B cell (primary cell): ENCODE data around the gene RAPGEF5. TPM values are rescaled to one million over a fixed set of nuclear protein-coding genes. Genes with fewer than 3 reads are reported as not detected.

ENCODE experiments used
- ATAC-seq: fragments of 200-7000 bp; cut with Tn5 transposase; one replicate; pipeline ENCODE4 v1.10.0; 2021; ENCODE audit warnings: low read depth, mild to moderate bottlenecking, moderate number of reproducible peaks, moderate library complexity
- CTCF ChIA-PET: fragments of 350-600 bp; sonication (Branson Sonifier 250); formaldehyde crosslinking; loops from one replicate; lab custom pipeline; 2021; ENCODE audit warnings: antibody characterized with exemption, inconsistent platforms; lab: Charles Lee
- POLR2A ChIA-PET: fragments of 350-600 bp; sonication (Branson Sonifier 250); formaldehyde crosslinking; loops from one replicate; lab custom pipeline; 2021; ENCODE audit warnings: antibody characterized with exemption; lab: Charles Lee
- DNase-seq: peaks from one replicate; pipeline ENCODE4 v3.0.0; 2013
- H2AFZ ChIP-seq: 2 replicates; pipeline ENCODE4 v1.6.1; 2012; ENCODE audit warnings: mild to moderate bottlenecking, low read depth, low read length; ENCODE audit not compliant: insufficient read depth, poor library complexity, severe bottlenecking
- H3K27ac ChIP-seq, 2 donors: 1 replicate in 1 of 2; 2 replicates in 1 of 2; pipeline ENCODE4 v1.5.1; 2012 to 2013; ENCODE audit warnings: low read length in 2 of 2, mild to moderate bottlenecking in 2 of 2, moderate library complexity in 1 of 2
- H3K27me3 ChIP-seq, 4 experiments: fragments of 200-600 bp in 1 of 4; sonication (generic) in 1 of 4; replicated peaks in 1 of 4; 1 replicate in 2 of 4; 2 replicates in 2 of 4; pipeline versions ENCODE4 v1.6.1 to v1.7.0; 2013 to 2016; ENCODE audit warnings: low read length in 3 of 4, mild to moderate bottlenecking in 2 of 4, mixed read lengths in 1 of 4, moderate library complexity in 1 of 4; ENCODE audit not compliant: insufficient read depth in 4 of 4, control insufficient read depth in 3 of 4; ENCODE audit errors: control extremely low read depth in 1 of 4
- H3K36me3 ChIP-seq, 2 experiments: replicated peaks in 1 of 2; 1 replicate in 1 of 2; 2 replicates in 1 of 2; pipeline versions ENCODE4 v1.6.1 to v1.7.1; 2013; ENCODE audit warnings: low read length in 1 of 2; ENCODE audit not compliant: insufficient read depth in 2 of 2, control insufficient read depth in 1 of 2; ENCODE audit errors: control extremely low read depth in 1 of 2, extremely low read depth in 1 of 2
- H3K4me1 ChIP-seq, 2 donors: fragments of 200-600 bp in 1 of 2; sonication (generic) in 1 of 2; 1 replicate in 1 of 2; 2 replicates in 1 of 2; pipeline versions ENCODE4 v1.5.1 to v1.6.1; 2013 to 2017; ENCODE audit warnings: low read length in 2 of 2; ENCODE audit not compliant: control insufficient read depth in 2 of 2, insufficient read depth in 2 of 2
- H3K4me2 ChIP-seq: replicated peaks from 2 replicates; pipeline ENCODE3; 2012; ENCODE audit warnings: mild to moderate bottlenecking, low read depth, low read length; ENCODE audit not compliant: poor library complexity, severe bottlenecking
- H3K4me3 ChIP-seq, 5 experiments: fragments of 200-600 bp in 1 of 5; sonication (generic) in 1 of 5; 1 replicate in 3 of 5; 2 replicates in 2 of 5; pipeline versions ENCODE4 v1.5.1 to v1.7.0; 2011 to 2016; ENCODE audit warnings: low read length in 4 of 5, mild to moderate bottlenecking in 4 of 5, low read depth in 2 of 5, control low read depth in 1 of 5, moderate library complexity in 1 of 5; ENCODE audit not compliant: insufficient read depth in 1 of 5; ENCODE audit errors: control extremely low read depth in 1 of 5, extremely low read depth in 1 of 5
- H3K79me2 ChIP-seq: fragments of 200-600 bp; sonication (generic); one replicate; pipeline ENCODE4 v1.6.0; 2016; ENCODE audit warnings: low read length; ENCODE audit not compliant: control insufficient read depth, insufficient read depth
- H3K9ac ChIP-seq: fragments of 200-600 bp; sonication (generic); 2 replicates; pipeline ENCODE4 v1.6.1; 2017; ENCODE audit warnings: mild to moderate bottlenecking, low read length, moderate library complexity
- H3K9me3 ChIP-seq, 3 donors: one replicate each; pipeline versions ENCODE4 v1.6.1 to v1.7.1; 2013; ENCODE audit warnings: low read length in 2 of 3; ENCODE audit not compliant: control insufficient read depth in 2 of 3, insufficient read depth in 1 of 3; ENCODE audit errors: control extremely low read depth in 1 of 3
- H4K20me1 ChIP-seq: 2 replicates; pipeline ENCODE4 v1.6.0; 2012; ENCODE audit warnings: mild to moderate bottlenecking, low read length; ENCODE audit not compliant: insufficient read depth, control insufficient read depth, poor library complexity, severe bottlenecking
- H3K27ac Mint-ChIP-seq: one replicate; pipeline ENCODE4 v1.8.0; 2021; ENCODE audit warnings: mixed read lengths
- H3K27me3 Mint-ChIP-seq: one replicate; pipeline ENCODE4 v1.8.0; 2021; ENCODE audit warnings: mixed read lengths
- H3K4me1 Mint-ChIP-seq: one replicate; pipeline ENCODE4 v1.8.0; 2021; ENCODE audit warnings: mixed read lengths
- H3K4me3 Mint-ChIP-seq: one replicate; pipeline ENCODE4 v1.8.0; 2021; ENCODE audit warnings: mixed read lengths
- H3K9me3 Mint-ChIP-seq: one replicate; pipeline ENCODE4 v1.8.0; 2022; ENCODE audit warnings: mixed read lengths; ENCODE audit not compliant: insufficient read depth
- EZH2 ChIP-seq: IDR thresholded peaks from 2 replicates; pipeline ENCODE4 v1.6.1; 2012; ENCODE audit warnings: borderline replicate concordance, low read depth, mild to moderate bottlenecking, moderate library complexity, low read length; ENCODE audit not compliant: insufficient read depth, poor library complexity, severe bottlenecking
- WGBS: methylation state at CpG from one replicate; pipeline ENCODE4 v1.1.5; 2013; ENCODE audit warnings: missing lambda C conversion rate; ENCODE audit not compliant: insufficient coverage; 5-methylcytosine and 5-hydroxymethylcytosine counted together
- intact Hi-C: fragments of 100-400 bp; cut with micrococcal nuclease; formaldehyde crosslinking; loops from one replicate; pipeline ENCODE4 v1.10.0; 2022
- polyA plus RNA-seq: library from polyadenylated mRNA; depleted of rRNA; stranded (reverse); fragments of >200 nt; gene quantifications from 2 replicates; pipeline ENCODE4 v1.2.3, GENCODE V29; 2012
- total RNA-seq, 2 donors: library from RNA; stranded (reverse); fragments of 120-200 nt in 1 of 2; gene quantifications; 1 replicate in 1 of 2; 2 replicates in 1 of 2; pipeline versions ENCODE4 v1.2.3 to v1.2.4, GENCODE V29; 2013 to 2022
- TF ChIP-seq, protein P1 (sequence below): fragments of 200-600 bp; IDR thresholded peaks from one replicate; pipeline ENCODE4 v1.8.0; 2022; ENCODE audit warnings: antibody characterized with exemption, mild to moderate bottlenecking

RAPGEF5 gene
- total and polyA plus RNA-seq, 2 donors (not counting 1 experiment from before 2014, with no cell fraction given), result 1.5 to 37.6 TPM

DNA sequence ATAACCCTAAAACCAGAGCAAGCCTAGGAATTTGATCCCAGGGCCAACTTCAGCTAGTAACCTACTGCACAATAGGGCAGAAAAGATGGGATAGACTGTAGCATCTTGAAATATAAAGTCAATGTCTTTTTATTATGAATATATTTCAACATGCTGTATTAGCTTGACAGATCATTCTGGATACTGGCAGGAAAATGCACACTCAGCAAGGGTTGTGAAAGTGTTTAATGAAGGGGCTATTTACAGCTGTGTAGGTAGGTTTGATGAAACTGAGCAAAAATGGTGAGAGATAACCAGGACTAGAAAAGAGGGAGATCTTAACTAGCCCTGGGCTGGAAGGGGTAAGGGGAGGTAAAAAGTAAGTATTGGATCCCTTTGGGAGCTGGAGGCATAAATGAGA lies 156.2 kb downstream of the RAPGEF5 start:
- Histone ChIP-seq H3K9me3 (no peaks in the 10 kb centered on the region), H3K27ac (no peak overlapping the region), H3K79me2 (no peaks in the 10 kb centered on the region), H3K4me2 (no peak overlapping the region), H2AFZ (no peak overlapping the region), H3K9ac (no peak overlapping the region), H3K36me3 (peaks cover 0 to 5% of the 10 kb centered on the region in 2 experiments), H3K4me1 (no peaks in the 10 kb centered on the region), H4K20me1 (no peaks in the 10 kb centered on the region), H3K27me3 (no peaks in the 10 kb centered on the region), H3K4me3 (no peak overlapping the region)
- Mint-ChIP-seq H3K27me3 (no peaks in the 10 kb centered on the region), H3K4me3 (no peak overlapping the region), H3K9me3 (no peaks in the 10 kb centered on the region), H3K4me1 (no peaks in the 10 kb centered on the region), H3K27ac (no peak overlapping the region)
- ChIA-PET POLR2A (no interaction called here), CTCF (no interaction called here)
- DNase-seq, result no peak
- no peak for ATAC-seq
- intact Hi-C loops, result no loop called here
- no peak for TF ChIP-seq EZH2
- TF ChIP-seq, protein P1, sequence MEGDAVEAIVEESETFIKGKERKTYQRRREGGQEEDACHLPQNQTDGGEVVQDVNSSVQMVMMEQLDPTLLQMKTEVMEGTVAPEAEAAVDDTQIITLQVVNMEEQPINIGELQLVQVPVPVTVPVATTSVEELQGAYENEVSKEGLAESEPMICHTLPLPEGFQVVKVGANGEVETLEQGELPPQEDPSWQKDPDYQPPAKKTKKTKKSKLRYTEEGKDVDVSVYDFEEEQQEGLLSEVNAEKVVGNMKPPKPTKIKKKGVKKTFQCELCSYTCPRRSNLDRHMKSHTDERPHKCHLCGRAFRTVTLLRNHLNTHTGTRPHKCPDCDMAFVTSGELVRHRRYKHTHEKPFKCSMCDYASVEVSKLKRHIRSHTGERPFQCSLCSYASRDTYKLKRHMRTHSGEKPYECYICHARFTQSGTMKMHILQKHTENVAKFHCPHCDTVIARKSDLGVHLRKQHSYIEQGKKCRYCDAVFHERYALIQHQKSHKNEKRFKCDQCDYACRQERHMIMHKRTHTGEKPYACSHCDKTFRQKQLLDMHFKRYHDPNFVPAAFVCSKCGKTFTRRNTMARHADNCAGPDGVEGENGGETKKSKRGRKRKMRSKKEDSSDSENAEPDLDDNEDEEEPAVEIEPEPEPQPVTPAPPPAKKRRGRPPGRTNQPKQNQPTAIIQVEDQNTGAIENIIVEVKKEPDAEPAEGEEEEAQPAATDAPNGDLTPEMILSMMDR, result no peak

DNA sequence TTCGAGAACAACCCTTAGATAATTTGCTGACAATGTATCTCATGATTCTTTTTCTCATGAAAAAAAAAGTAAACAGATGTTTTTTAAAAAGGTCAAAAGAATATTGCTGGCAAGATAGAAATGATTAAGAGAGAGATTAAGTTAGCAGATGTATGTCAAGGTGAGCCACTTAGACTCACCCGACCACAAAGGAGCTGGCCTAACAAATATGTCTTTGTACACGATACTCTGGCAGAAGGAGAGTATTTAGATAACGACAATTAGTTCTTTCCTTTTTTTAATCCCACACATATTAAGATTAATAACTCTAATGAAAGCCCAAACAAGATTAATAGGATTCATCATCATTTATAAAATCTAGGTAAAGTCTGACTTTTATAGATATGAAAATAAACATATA lies 156.7 kb downstream of the RAPGEF5 start:
- Histone ChIP-seq H3K27me3 (no peaks in the 10 kb centered on the region), H3K9ac (no peak overlapping the region), H3K4me2 (no peak overlapping the region), H4K20me1 (no peaks in the 10 kb centered on the region), H3K36me3 (peaks cover 0 to 5% of the 10 kb centered on the region in 2 experiments), H3K4me1 (no peaks in the 10 kb centered on the region), H3K27ac (no peak overlapping the region), H3K4me3 (no peak overlapping the region), H3K79me2 (no peaks in the 10 kb centered on the region), H3K9me3 (no peaks in the 10 kb centered on the region), H2AFZ (no peak overlapping the region)
- TF ChIP-seq EZH2, result no peak
- TF ChIP-seq, protein P1, result no peak
- intact Hi-C loops, result no loop called here
- H3K4me3 Mint-ChIP-seq, result no peak overlapping the region
- H3K9me3 Mint-ChIP-seq, result no peaks in the 10 kb centered on the region
- no peaks in the 10 kb centered on the region for H3K27me3 Mint-ChIP-seq
- DNase-seq, result no peak
- no peak for ATAC-seq
- no peak overlapping the region for H3K27ac Mint-ChIP-seq
- no CpG with 5 or more reads among the region's 4 CpGs for WGBS
- ChIA-PET CTCF (no interaction called here), POLR2A (no interaction called here)
- H3K4me1 Mint-ChIP-seq, result no peaks in the 10 kb centered on the region
